Measurements from ENCODE around the gene PPL. TPM values are rescaled to one million over a fixed set of nuclear protein-coding genes. Genes with fewer than 3 reads are reported as not detected.
A peak's percentile ranks its signal among the peaks of the same experiment; 100 is the strongest.

PPL gene
- total RNA-seq, 4 donors from 2014 or later, result 31.3 to 97.6 (median 59.5) TPM

DNA sequence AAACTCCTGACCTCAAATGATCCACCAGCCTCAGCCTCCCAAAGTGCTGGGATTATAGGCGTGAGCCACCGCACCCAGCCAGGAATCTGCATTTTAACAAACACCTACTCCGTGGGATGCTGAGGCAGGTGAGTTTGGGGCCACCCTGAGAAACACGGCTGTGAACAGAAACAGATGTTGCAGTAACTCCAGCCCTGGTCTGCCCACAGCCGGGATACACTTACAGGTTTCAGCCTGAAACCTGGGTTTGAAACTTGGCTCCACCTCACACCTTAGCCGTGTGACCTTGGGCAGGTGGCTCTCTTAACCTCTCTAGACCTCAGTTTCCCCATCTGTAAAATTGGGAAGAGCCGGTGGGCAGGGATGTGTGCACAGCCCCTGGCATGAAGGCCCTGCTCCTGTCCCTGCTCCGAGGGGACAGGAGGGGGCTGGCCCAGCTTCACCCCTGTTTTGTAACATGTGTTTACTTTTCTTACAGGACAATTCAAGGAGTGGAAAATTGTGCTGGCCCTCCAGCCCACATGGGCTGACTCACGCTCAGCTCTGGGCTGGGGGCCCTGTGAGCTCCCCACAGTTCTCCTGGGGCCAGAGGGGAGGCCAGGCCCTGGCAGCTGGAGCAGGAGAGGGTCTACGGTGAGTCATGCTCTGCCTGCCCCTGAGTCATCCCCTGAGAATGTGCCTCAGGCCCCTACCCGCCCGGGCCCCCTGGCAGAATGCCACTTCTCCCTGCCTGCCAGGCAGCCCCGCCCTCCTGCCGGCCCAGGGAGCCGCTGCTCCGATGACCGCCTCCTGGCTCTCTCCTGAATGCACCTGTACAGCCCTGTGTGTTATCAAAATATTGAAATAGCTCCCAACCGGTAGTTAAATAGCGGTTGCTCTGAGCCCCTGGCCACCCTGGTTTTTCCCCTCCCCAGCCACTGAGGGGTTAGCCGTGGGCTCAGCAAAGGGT, 7.7 kb upstream of the PPL start:
- TF ChIP-seq, protein P1, sequence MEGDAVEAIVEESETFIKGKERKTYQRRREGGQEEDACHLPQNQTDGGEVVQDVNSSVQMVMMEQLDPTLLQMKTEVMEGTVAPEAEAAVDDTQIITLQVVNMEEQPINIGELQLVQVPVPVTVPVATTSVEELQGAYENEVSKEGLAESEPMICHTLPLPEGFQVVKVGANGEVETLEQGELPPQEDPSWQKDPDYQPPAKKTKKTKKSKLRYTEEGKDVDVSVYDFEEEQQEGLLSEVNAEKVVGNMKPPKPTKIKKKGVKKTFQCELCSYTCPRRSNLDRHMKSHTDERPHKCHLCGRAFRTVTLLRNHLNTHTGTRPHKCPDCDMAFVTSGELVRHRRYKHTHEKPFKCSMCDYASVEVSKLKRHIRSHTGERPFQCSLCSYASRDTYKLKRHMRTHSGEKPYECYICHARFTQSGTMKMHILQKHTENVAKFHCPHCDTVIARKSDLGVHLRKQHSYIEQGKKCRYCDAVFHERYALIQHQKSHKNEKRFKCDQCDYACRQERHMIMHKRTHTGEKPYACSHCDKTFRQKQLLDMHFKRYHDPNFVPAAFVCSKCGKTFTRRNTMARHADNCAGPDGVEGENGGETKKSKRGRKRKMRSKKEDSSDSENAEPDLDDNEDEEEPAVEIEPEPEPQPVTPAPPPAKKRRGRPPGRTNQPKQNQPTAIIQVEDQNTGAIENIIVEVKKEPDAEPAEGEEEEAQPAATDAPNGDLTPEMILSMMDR (IDR thresholded peaks at IDR 0.05), result no peak
- ATAC-seq (ENCODE audit: low FRiP score), result peak; percentile 93
- peak; percentile 92 for DNase-seq (ENCODE audit: low spot score)

DNA sequence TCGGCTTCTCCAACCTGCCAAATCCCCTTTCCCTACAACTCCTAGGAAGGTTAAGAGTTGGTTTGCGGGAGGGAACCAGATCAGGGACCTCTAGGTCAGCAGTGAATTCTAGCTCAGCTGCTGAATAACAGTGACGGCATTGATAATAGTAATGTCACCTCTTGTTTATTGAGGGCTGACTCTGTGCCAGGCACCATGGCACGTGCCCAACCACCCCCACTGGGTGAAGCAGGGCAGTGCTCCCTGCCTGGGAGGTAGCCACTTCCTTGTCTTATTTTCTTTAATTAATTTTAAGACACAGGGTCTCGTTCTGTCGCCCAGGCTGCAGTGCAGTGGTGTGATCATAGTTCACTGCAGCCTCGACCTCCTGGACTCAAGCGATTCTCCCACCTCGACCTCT, 5.5 kb upstream of the PPL start:
- ATAC-seq (ENCODE audit: low FRiP score), result no peak
- DNase-seq (ENCODE audit: low spot score), result no peak
- TF ChIP-seq, protein P1 (IDR thresholded peaks at IDR 0.05), result no peak

DNA sequence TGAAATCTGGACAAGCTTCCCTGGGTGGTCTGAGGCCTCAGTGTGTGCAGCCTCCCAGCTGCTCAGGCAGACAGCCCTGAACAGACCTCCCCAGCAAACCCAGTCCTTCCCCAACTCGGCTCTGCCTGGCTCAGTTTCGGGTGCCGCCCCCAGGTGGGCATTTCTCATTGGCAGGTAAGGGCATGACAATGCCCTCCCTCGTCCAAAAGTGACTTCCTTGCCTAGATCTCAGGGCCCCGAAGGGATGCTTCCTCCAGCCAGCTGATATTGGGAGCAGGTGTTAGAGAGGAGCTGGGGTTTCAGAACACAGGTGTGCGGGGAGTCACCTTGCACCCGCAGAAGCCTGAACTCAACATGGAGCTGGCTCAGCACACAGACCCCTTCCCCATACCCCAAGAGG, 3.8 kb upstream of the PPL start:
- ATAC-seq (ENCODE audit: low FRiP score) (no peak), DNase-seq (ENCODE audit: low spot score) (no peak)
- TF ChIP-seq, protein P1 (IDR thresholded peaks at IDR 0.05), result no peak

DNA sequence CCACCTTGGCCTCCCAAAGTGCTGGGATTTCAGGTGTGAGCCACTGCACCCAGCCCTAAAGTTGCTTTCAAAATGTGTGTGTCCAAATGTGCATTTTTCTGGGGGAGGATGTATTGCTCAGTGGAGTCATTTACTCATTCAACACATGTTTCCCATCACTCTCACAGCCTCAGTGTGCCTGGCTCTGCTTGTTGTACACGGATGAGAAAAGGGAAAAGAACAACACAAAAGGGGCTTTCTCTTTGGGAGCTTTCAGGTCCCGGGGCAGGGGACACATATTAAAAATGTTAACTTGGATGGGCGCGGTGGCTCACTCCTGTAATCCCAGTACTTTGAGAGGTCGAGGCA, 1.7 kb upstream of the PPL start:
- no peak for ATAC-seq (ENCODE audit: low FRiP score)
- no peak for DNase-seq (ENCODE audit: low spot score)
- TF ChIP-seq, protein P1 (IDR thresholded peaks at IDR 0.05), result no peak

DNA sequence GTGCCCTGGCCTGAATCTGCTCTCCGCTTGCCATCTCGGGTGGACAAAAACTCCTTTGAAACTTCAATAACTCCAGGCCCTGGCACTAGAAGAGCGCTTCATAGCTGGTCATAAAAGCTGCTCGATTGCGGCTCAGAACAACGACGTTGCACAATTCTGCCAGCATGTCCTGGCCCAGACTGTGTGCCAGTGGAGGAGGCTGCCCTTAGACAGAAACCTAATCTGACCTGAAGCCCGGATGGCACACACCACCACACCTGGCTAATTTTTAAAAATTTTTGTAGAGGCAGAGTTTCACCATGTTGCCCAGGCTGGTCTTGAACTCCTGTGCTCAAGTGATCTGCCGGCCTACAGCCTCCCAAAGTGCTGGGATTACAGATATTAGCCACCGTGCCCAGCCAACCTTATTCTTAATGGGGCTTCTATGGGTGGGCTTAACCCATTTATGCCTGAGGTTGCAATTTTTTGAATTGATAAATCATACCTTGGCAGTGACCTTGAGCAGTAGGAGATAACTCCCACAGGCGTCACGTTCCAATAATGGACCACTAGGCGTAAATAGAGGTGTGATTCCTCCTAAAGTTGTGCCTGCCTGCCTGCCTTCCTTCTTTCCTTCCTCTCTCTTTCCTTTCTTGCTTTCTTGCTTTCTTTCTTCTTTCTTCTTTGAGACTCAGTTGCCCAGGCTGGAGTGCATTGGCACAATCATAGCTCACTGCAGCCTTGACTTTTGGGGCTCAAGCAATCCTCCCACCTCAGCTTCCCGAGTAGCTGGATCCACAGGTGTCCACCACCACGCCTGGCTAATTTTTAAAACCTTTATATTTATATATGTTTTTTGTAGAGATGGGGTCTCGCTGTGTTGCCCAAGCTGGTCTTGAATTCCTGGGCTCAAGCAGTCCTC, 1.1 kb upstream of the PPL start:
- ATAC-seq (ENCODE audit: low FRiP score) (no peak), DNase-seq (ENCODE audit: low spot score) (no peak)
- TF ChIP-seq, protein P1 (IDR thresholded peaks at IDR 0.05), result no peak

DNA sequence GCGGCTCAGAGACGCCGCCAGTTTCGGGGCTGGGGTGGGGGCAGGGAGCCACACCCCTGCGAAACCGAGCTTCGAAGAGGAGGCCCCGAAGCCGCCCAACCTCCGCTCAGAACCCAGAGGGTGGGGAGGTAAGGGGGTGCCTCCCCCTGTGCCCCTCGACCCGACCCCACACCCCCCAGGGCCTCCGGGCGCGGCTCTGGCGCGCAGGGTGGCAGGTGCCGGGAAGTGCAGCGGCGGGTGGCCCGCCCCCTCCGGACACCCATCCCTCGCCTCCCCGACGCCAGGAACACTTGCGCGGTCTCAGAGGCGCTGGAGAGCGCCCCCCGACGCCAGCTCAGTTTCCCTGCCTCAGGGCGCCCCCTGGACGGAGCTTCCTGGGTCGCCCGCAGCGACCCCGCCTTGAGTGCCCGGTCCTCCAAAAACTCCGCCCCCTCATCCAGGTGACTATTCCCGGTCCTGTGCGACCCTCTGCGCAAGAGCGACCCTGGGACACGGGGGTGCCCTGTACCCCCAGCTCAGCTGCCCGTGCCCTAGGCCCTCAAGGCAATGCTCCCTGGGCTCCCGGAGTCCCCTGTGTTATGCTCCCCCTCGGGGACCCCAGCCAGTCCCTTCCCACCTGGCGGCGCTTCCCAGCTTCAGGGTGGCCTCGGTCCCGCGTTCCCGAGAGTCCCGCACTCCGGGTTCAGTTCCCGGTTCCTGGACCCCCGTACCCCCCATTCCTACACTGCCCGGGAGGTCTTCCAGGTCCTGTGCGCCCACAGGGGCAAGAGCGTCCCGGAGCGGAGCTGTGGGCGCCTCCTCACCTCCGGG, 562 bp downstream of the PPL start:
- DNase-seq (ENCODE audit: low spot score), result no peak
- TF ChIP-seq, protein P1 (IDR thresholded peaks at IDR 0.05), result no peak
- peak; percentile 10 for ATAC-seq (ENCODE audit: low FRiP score)
